ENCODE results near the gene IRAK1.

DNA sequence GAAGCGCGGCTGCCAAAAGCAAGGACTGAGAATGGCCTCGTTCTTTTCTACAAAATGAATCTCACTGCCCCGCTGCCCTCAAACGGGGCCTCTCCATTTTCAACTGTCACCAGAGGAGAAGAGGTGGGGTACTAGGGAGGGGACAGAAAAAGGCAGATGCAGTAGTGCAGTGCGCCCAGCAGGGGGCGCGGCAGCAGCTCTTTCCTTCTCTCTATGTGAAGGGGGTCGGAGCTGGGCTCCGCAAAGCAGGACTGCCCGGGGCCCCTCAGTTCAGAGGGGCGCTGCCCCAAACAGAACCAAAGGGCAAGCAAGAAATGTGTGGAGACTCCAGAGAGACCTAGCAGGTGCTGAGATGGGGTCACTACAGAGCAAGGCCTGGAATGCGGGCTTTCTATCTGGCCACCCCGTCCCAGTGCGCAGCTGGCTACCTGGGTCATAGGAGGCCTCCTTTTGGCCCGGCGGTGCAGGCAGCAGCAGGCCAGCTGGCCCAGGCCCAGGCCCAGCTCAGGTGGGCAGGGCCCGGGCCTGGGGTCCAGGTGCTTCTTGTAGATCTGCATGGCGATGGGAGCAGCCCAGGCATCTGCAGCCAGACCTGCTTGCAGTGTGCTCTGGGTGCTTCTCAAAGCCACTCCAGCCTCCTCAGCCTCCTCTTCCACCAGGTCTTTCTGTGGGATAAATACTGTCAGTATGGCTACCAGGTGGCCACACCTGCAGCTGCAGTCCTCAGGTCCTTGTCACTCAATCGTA, 5.9 kb downstream of the IRAK1 start:
- peak; percentile 66 to 83 for TF ChIP-seq CTCF (IDR thresholded peaks at IDR 0.05; ENCODE audit: extremely low read depth in 1 of 2, insufficient read depth in 1 of 2, low read depth in 1 of 2, low read length in 2 of 2)
- TF ChIP-seq, protein P1, sequence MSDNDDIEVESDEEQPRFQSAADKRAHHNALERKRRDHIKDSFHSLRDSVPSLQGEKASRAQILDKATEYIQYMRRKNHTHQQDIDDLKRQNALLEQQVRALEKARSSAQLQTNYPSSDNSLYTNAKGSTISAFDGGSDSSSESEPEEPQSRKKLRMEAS (IDR thresholded peaks at IDR 0.05; ENCODE audit: insufficient read depth, insufficient read length) = no peak
- TF ChIP-seq POLR2A (IDR thresholded peaks at IDR 0.05; ENCODE audit: low read depth, low read length) = no peak
- no peak for TF ChIP-seq EZH2 (IDR thresholded peaks at IDR 0.05; ENCODE audit: borderline replicate concordance, low read depth, low read length, severe bottlenecking)
- no peak for TF ChIP-seq JUN (IDR thresholded peaks at IDR 0.05; ENCODE audit: borderline replicate concordance, insufficient read depth, insufficient read length, low read depth)

Data from endothelial cell of umbilical vein (primary cell).